Globus pallidus (tissue), 1 donor: ENCODE data around the gene SEZ6L2.
"Not testable (repeated sequence)": the region's sequence is repeated elsewhere in the genome, so short reads cannot be mapped to it uniquely, and the experiment has no call there.

Experiments used
- DNase-seq: peaks from one replicate; pipeline ENCODE4 v3.0.0-alpha.2; 2015; ENCODE audit warnings: low spot score

Gene SEZ6L2

DNA sequence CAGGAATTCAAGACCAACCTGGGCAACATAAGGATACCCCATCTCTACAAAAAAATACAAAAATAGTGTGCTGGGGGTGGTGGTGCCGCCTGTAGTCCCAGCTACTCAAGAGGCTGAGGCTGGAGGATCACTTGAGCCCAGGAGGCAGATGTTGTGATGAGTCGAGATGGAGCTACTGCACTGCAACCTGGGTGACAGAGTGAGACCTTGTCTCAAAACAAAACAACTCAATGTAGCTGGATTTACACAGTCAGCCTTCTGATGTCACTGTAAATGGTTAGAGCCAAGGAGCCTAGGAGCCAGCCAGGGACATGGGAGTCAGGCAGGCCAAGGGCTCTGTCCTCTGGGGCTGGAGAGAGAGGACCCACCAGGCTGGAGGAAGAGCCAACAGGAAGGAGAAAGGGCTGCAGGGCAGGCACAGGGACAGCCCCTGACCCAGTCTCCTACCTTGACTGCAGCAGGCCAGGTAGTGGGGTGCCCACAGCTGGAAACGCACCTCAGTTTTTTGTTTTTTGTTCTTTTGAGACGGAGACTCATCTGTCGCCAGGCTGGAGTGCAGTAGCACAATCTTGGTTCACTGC is 44.7 kb downstream of the SEZ6L2 start:
- no peak for DNase-seq

- no peak for DNase-seq
These were observed 46.7 kb downstream of the SEZ6L2 start for GRCh38 chr16:29852654-29853053.

DNA sequence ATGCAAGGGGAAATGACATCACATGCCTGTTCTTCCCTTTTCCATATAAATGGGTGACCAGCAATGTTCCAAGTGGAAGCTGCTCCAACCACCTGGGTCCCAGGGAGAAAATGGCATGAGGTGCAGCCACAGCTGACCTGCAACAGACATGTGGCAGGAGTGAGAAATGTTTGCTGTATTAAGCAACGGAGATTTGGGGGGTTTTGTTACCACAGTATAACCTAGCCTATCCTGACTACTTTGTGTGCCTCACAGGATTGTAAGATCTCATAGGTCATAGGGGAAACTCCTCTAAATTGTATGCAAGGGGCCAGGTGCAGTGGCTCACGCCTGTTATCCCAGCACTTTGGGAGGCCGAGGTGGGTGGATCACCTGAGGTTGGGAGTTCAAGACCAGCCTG is 48.4 kb downstream of the SEZ6L2 start:
- no peak for DNase-seq

- no peak for DNase-seq
These were observed 49.8 kb downstream of the SEZ6L2 start for GRCh38 chr16:29849505-29849904.

GRCh38 chr16:29848420-29849297 is 50.7 kb downstream of the SEZ6L2 start:
- peak; percentile 69 for DNase-seq

DNA sequence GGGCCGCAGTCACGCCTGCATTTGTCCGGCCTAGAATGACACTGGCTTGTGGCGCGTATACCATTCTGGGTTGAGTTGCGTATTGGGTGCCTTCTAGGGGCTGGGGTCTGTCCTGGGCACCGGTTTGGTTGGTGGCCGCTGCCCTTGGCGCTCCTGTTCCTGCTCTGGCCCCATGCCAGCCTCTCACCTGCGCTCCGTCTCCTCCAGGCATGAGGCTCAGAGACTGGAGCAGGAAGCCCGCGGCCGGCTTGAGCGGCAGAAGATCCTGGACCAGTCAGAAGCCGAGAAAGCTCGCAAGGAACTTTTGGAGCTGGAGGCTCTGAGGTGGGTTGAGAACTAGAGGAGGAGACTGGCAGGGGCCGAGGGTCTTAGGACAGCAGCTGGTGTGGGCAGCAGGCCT is 53.7 kb downstream of the SEZ6L2 start:
- DNase-seq = no peak

GRCh38 chr16:29844575-29845331 is 54.6 kb downstream of the SEZ6L2 start:
- no peak for DNase-seq

- DNase-seq = no peak
These were observed 55.4 kb downstream of the SEZ6L2 start for GRCh38 chr16:29843931-29844330.

- no peak for DNase-seq
These were observed 56.5 kb downstream of the SEZ6L2 start for GRCh38 chr16:29842732-29843346.

- no peak for DNase-seq
These were observed 57.7 kb downstream of the SEZ6L2 start for GRCh38 chr16:29841631-29842030.

- DNase-seq = no peak
These were observed 59.1 kb downstream of the SEZ6L2 start for GRCh38 chr16:29840240-29840639.

- no peak for DNase-seq
These were observed 59.5 kb downstream of the SEZ6L2 start for GRCh38 chr16:29839822-29840221.

GRCh38 chr16:29837841-29838240 is 61.5 kb downstream of the SEZ6L2 start:
- no peak for DNase-seq

- no peak for DNase-seq
These were observed 62.7 kb downstream of the SEZ6L2 start for GRCh38 chr16:29836623-29837022.

- no peak for DNase-seq
These were observed 63.4 kb downstream of the SEZ6L2 start for GRCh38 chr16:29835926-29836325.

GRCh38 chr16:29834079-29834478 is 65.3 kb downstream of the SEZ6L2 start:
- no peak for DNase-seq

DNA sequence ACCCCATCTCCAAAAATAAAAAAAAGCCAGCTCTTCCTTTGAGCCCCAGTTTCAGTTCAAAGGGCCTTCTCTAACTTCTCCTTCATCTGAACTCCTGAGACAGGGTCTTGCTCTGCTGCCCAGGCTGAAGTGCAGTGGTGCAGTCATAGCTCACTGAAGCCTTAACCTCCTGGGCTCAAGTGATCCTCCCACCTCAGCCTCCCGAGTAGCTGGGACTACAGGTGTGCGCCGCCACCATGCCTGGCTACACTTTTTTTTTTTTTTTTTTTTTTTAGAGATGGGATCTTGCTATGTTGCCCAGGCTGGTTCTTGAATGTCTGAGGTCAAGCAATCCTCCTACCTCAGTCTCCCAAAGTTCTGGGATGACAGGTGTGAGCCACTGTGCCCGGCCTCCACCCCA is 66.1 kb downstream of the SEZ6L2 start:
- not testable (repeated sequence) for DNase-seq

DNA sequence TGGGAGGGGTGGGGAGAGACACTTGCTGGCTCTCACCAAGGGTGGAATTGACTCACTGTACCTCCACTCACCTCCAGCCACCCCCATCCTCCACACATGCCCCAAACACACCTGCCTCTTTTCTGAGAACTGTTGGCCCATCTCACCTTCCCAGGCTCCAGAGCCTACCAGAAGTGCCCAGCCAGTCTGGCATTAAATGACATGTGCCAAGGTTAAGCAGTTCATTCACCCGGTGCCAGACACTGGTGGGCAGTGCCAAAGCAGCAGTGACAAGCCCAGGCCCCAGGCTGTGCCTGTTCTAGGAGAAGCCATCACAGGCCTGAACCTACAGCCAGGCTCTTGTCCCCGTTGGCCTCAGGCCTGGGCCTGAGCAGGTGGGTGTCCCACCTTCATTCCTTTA is 67.9 kb downstream of the SEZ6L2 start:
- no peak for DNase-seq

DNA sequence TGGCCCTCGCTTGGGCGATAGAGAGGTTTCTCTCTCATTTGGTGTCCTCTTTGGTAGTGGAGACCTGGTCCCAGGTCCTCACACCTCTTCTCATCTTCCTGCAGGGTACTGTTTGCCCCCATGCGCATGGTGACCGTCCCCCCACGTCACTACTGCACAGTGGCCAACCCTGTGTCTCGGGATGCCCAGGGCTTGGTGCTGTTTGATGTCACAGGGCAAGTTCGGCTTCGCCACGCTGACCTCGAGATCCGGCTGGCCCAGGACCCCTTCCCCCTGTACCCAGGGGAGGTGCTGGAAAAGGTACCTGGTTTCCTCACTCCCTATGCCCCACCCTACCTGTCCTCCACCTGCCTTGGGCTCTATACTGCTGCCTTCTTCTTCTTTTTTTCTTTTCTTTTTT is 68.6 kb downstream of the SEZ6L2 start:
- DNase-seq = no peak

DNA sequence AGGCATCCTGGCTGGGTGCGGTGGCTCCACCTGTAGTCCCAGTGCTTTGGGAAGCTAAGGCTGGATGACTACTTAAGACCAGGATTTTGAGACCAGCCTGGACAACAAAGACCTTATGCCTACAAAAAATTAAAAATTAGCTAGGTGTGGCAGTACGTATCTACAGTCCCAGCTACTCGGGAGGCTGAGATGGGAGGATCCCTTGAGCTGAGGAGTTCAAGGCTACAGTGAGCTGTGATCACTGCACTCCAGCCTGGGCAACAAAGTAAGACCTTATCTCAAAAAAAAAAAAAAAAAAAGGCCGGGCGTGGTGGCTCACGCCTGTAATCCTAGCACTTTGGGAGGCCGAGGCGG is 73.0 kb downstream of the SEZ6L2 start:
- DNase-seq = no peak

DNA sequence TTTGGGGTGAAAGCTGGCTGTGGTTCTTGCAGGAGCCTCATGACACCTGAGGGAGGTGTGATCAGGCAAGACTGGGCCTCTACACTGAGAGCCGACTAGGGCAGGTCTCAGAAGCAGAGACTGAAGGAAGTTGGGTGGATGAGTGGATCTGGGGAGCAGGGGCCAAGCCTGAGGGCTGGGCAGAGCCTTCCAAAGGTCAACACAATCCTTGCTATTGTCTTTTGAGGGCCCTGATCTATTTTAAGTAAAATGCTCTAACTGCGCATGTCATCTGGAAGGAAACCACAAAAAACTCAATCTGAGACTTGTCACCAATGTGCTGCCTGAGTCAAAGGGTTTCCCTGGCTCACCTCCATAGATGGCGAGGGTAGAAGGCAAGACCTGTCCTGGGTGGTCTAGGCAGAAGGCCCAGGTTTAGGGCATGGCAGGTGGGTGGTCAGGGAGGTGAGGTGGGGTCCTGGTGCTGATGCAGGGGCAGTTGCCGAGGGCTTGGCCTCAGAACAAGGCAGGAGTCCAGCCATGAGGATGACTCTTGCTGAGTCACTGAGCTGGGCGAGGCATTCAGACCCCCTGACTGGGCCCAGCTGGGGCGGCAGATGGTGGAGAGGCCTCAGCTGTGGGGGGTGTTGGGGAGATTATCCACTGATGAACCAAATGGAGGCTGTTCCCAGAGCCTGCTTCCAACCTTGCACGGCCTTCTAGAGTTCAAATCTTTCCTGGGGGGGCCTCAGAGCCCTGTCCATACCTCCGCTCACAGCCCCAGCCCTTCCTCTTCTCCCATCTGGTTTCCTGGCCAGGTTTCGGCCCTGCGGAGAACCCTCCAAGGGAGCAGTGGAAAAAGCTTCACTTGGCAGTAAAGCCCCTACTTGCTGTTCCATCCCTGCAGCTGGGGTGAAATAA is 74.0 kb downstream of the SEZ6L2 start:
- peak; percentile 83 for DNase-seq
